ENCODE measurements around the gene ALG6.
"Not testable (repeated sequence)": the region's sequence is repeated elsewhere in the genome, so short reads cannot be mapped to it uniquely, and the experiment has no call there.

ALG6 gene

GRCh38 chr1:63328781-63329180, 38.6 kb upstream of the ALG6 start:
- DNase-seq = no peak

GRCh38 chr1:63329621-63330330, 37.7 kb upstream of the ALG6 start:
- DNase-seq = no peak

DNA sequence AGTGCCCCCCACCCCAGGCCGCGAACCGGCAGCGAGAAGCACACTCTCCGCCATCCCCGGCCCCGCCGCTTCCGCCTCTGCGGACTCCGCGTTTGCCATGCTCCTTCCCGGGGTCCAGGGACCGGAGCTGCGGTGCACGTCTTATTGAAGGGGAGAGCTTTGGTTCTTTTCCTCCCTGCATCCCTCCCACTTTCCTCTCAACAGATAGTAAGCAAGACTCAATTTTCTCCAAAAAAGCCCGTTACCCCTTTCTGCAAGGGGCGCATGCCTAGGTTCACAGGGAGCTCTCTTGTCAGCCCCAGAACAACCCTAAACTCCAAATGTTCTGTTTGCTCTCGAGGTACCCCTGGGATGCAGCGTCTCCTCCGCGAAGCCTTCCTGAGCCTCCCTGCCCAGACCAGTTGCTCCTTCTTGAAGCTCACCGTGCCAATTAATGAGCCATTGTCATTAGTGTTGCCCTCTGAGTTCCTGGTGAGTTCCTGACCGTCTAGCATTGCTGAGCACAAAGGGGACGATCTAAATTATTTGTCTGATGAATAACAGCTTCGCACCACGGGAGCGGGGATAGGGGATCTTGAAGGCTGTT, 37.0 kb upstream of the ALG6 start:
- DNase-seq = no peak

DNA sequence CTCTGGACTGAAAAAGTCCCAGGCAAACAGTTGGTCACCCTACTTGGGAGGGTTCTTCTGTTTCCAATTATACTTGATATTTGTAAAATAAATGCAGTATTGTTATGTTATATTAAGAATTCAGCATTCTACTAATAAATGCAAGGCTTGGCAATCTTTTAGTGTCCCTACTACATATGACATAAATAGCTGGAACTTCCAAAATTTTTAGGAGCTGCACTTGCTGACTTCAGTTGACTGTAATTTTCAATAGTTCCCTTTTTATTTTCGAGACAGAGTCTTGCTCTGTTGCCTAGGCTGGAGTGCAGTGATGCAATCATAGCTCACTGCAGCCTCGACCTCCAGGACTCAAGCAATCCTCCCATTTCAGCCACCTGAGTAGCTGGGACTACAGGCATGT, 25.0 kb upstream of the ALG6 start:
- no peak for DNase-seq

DNA sequence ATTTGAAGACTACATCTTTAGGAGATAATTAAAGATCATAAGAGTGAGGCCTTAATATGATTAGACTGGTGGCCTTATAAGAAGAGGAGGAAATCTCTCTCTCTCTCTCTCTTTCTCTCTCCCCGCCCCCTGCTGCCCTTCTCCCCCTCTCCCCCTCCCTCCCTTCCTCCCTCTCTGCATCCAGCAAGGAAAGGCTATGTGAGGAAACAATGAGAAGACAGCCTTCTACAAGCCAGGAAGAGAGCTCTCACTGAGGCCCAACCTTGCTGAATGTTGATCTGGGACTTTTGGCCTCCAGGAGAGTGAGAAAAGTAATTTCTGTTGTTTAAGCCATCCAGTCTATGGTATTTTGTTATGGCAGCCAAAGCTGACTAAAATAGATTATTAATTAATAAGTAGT, 23.5 kb upstream of the ALG6 start:
- DNase-seq = no peak

- DNase-seq = no peak
Observed at GRCh38 chr1:63350320-63350719, 17.1 kb upstream of the ALG6 start.

- DNase-seq = no peak
Observed at GRCh38 chr1:63352736-63353135, 14.7 kb upstream of the ALG6 start.

DNA sequence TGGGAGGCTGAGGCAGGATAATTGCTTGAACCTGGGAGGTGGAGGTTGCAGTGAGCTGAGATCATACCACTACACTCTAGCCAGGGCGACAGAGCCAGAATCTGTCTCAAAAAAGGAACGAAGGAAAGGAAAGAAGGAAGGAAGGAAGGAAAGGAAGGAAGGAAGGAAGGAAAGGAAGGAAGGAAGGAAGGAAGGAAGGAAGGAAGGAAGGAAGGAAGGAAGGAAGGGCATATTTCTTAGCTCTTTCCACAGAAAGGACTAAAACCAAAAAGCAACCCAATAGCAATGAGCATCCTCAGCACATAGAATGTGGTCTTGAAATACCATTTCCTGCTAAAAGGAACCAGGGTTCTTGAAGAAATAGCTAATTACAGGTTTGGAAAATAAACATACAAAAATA, 11.2 kb upstream of the ALG6 start:
- not testable (repeated sequence) for DNase-seq

- DNase-seq = no peak
Observed at GRCh38 chr1:63359561-63359960, 7.9 kb upstream of the ALG6 start.

DNA sequence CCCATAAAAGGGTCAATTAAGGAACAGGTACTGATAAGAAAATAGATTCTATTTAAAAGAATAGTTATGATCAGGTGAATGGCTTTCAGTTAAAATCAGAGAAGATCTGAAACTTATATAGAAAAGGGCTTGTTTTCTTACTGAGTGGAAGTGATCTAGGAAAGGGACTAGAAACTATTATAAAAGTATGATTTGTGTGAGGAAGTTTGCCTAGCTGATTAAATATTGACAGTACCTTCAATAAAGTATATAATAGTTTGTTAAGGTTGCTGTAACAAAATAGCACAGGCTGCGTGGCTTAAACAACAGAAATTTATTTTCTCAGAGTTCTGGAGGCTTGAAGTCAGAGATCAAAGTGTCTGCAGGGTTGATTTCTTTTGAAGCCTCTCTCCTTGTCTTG, 5.4 kb upstream of the ALG6 start:
- no peak for DNase-seq

DNA sequence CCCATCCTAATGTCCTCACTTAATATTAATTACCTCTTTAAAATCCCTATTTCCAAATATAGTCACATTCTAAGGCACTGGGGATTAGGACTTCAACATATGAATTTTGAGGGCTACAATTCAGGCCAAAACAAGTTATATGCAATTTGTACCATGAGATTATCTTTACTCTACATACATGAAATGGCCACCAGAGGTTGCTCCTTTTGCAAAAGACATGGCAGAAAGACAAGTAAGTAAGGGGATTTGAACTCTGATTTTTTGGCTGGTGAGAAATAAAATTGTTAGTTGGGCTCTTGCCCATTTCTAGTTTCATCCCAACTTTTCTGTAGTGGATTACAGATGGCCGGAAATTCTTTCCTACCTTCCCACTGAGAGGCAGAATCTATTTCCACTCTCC, 4.8 kb upstream of the ALG6 start:
- no peak for DNase-seq

DNA sequence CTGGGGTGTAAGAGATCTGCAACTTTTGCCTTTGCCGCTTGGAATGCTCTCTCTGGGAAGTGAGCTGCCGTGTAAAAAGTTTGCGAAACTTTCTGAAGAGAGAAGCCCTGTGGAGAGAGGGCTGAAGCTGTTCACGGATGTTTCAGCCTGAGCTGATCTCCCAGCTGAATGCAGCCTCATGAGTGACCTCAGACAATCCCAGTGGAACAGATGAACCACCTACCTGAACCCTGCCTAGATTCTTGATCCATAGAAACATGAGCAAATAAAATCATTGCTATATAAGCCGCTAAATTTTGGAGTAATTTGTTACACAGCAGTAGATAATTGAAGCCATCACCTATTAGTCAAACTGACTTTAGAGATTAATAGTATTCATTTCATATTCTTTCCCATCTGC, 4.4 kb upstream of the ALG6 start:
- no peak for DNase-seq

DNA sequence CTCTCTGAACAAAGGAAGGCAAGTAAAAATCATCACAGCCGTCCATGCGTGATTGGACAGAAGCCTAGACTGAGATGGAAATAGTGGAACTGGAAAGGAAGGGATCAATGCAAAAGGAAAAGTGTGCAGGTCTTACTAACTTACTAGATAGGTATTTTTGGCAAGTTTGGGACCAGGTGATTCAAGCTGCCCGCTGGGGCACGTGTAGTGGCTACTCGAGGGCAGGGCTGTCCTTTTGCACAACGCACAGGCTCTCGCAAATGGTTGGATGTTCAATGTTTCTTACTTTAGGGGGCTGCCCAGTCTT, 566 bp upstream of the ALG6 start:
- DNase-seq = peak in 1 of 2 experiments; percentile 33

DNA sequence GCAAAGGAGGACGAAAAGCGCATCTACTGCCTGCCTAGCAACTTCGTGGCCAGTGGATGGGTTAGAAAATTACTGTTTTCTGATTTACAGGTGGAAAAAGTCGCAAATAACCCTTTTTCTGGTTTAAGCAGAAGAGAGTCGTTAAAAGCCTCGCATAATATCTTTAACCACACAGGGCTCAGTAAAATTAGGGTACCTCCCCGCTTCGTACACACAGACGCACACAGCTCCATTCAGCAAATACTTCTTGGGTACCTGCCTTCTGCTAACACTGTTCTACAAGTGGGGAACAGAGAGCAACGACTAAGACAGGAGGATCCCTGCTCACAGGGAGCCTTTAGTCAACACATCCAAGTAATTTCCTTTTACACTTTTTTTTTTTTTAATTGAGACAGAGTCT, 704 bp downstream of the ALG6 start:
- no peak for DNase-seq

DNA sequence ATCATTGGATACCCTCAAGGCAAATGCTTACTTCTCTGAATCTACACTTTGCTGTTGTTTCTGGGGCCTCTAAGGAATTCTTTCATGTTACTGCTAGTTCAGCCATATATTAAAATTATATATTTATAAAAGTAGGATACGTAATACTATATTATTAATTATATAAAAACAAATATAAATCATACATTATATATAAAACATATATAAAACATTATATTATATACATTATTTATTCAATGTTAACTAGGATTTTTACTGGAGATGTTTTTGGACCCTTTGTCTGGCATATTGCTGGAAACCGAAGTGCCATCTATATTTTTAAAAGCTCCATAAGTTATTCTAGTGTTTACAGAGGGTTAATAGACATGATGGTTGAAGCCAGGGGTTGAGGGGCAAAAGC, 12.2 kb downstream of the ALG6 start:
- no peak for DNase-seq

DNA sequence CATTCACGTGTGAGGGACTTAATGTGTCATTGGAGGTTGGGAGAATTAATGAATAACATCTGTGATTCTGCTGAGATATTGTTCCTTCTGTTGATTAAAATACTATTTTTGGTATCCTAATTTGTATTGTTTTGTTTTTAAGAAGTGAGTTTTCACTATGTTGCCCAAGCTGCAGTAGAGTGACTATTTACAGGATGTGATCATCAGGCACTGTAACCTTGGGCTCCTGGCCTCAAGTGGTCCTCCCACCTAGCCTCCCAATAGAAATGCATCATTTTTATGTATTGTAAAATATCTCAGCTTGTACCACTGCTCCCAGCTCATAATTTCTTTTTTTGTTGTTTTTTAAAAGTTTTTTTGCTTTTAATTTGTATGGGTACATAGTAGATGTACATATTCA, 14.3 kb downstream of the ALG6 start:
- no peak for DNase-seq

DNA sequence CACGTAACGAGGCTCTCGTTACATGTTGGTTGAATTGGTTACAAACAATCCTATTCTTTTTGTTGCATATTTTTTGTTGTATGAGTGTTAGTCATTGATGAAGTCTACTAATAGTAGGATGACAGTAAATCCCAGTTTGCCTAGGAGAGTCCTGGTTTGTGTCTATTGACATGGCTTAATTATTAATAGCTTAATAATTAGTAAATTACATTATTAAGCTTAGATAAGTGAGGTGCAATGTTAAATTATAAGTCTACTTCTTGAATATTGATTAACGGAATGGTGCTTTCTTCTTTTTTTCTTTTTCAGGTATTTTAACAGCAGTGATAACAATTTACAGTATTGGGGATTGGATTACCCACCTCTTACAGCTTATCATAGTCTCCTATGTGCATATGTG, 34.5 kb downstream of the ALG6 start:
- no peak for DNase-seq

DNA sequence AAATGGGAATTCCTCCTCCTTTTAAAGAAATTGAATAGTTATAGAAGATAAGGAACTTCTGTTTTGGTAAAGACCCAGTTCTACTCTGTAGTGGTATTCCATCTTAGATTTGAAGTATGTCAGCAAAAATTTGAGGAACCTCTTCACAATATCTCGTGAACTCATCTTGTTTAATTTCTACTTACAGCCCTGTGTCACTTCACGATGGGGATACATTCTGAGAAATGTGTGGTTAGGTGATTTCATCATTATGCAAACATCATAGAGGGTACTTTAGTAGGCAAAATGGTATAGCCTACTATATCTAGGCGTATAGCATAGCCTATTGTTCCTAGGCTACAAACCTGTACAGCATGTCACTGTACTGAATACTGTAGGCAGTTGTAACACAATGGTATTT, 36.0 kb downstream of the ALG6 start:
- no peak for DNase-seq

DNA sequence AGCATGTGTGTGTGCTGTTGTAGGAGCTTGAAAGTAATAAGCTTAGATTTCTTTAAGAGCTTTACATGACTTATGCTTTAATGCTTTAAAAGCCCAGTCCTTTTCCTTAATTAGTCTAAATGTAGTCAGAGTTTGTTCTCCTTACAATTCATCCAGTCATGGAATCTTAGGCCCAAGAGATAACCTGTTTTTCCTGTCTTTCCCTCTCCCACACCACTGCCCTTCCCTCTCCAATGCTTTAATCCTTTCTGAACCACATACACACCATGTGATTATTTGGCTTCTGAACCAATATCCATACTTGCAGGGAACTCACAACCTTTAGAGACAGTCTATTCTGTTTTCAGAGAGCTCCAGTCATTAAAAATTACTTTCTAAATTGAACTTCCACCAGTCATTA, 37.6 kb downstream of the ALG6 start:
- DNase-seq = no peak

DNA sequence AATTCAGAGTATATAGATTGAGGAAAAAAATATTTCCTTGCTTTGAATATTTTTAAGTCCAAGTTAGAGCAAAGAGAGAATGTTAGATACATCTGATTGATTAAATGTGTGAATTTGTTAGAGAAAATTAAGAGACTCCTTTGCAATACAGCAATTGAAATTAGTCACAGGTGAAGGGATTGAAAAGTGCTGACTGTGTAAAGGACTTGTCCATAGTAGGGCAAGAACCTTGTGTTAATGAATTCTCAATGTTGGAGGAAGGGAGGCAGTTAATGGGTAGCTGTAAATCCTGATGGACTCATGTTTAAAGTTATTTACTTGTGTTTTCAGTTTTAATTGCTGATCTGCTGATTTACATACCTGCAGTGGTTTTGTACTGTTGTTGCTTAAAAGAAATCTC, 38.6 kb downstream of the ALG6 start:
- no peak for DNase-seq

DNA sequence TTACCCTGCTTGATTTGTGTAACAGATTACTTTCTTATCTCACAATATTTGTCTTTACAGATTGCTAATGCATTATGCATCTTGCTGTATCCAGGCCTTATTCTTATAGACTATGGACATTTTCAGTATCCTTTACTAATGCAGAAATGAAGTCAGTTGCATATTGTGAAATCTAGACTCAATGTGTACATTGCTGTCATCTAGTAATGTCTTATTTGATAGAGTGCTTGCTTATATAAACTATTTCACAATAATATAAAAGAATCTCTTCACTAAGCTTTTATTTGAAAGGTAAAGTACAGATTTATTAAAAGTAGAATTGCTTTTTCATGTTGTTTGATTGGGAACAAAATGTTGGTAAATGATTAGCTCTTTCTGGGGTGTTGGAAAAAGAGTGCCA, 39.6 kb downstream of the ALG6 start:
- DNase-seq = no peak

DNA sequence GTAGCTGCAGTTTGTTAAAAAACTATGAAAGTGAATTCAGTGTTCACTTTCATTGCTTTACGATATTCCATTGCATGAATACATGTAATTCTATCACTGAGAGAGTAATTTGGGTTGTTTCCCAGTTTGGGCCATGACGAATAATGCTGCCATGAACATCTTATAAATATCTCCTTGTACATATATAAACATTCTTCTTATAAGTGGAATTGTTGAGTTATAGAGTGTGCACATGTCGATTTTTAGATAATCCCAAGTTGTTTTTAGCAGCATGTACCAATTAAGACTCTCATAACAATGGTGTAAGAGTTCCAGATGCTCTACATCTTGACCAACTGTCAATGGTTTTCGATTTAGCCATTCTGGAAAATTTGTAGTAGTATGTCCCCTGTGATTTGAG, 40.9 kb downstream of the ALG6 start:
- no peak for DNase-seq

GRCh38 chr1:63411066-63411465, 43.6 kb downstream of the ALG6 start:
- DNase-seq = peak in 1 of 2 experiments; percentile 34

- no peak for DNase-seq
Observed at GRCh38 chr1:63413394-63413793, 46.0 kb downstream of the ALG6 start.

DNA sequence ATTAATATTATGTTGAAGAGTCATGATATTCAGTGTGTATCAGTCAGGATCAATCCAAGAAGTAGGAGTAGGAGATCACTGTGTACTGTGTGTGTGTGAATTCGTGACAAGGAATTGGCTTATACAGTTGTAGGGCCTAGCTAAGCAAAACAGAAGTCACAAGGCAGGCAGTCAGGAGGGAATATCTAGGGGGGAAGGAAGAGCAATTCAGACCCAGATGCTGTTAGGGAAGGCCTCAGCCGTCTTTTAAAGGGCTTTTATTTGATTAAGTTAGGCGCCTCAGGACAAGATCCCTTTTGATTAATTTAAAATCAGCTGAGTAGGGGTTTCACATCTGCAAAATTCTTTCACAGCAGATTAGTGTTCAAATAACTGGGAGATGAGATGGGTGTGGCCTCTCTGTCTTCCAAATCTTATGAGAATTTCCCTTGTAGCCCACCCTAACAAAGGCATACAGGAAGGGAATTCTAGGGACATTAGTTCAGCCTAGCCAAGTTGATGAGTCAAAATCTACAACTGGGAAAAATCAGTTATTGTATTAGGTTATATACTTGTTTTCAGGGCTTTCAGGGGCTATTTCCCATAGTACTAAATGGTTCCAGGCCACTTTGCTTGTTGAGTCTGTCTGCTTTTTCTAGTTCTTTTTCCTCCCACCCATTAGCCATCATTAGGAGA, 47.4 kb downstream of the ALG6 start:
- no peak for DNase-seq

All from NCI-H446 (cell line).